HUDEP-2 (cell line): ENCODE results near the gene EIPR1.

Experiments used
- DNase-seq, 76 experiments: peaks; one replicate each; lab custom pipeline; 2025; ENCODE audit not compliant: unreplicated experiment in 76 of 76; lab: John Stamatoyannopoulos, UW

Gene EIPR1

GRCh38 chr2:3223080-3223923, 154.3 kb downstream of the EIPR1 start:
- DNase-seq = no peak

DNA sequence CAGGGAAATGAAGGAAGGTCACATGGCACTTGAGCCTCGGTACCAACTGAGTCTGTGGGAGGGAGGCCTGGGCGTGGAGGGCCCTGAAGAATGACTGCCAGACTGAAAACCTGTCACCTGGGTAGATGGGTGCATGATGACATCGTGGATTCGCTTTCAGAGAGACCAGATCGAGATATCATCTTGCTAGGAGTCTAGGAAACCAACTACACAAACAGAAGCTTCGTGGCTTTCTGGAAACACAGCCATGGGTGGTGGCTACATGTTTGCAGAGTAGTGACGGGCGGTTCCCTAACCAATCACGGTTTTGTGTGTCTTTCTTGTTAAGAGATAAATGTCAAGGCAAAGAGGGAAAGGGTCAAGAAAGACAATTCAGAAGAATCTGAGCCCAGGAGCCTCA, 155.0 kb downstream of the EIPR1 start:
- no peak for DNase-seq

GRCh38 chr2:3219536-3219935, 158.1 kb downstream of the EIPR1 start:
- no peak for DNase-seq

DNA sequence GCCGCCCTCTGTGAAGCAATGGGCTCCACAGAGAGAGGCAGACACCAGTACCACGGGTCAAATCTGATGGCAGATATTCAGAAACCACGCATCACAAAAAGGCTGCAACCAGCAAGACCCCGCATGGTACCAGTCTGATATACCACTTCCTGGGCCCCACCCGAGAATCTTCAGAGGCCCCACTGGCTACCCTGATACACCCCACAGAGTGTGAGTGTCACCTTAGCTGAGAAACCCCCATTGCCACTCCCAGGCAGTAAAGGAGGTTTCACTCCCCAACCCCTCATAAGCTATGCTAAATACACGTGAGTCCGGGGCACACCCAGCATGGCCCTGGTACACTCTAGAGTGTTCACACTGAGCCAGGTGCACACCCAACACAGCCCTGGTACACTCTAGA, 160.0 kb downstream of the EIPR1 start:
- DNase-seq = no peak

DNA sequence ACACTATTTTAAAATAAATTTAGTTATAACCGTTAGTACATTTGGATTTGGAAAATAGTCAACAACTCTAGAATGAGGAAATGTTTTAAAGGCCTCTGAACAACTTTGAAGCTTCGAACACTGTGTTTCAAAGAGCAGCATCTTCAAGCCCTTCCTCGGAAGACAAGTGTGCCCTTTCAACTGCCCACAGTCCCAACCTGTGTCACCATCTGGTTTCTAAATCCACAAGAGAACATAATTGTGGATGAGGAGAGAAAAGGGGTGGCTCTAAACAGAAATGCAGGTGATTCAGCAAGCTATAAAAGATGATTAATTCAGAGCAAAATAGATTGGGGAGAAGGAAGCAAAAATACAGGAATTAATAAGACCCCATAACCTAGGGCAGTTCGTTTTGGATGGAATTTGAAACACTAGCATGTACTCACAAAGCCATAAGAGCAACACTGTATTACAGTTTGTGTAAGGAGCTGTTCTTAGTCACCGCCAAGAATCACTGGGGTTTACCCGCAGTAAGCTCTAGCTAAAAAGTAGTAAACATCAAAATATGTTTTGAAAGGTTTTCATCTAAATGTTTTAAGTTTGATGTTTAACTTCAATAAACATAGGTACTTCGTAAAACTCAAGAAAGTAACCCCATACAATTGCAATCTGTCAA, 160.7 kb downstream of the EIPR1 start:
- no peak for DNase-seq

DNA sequence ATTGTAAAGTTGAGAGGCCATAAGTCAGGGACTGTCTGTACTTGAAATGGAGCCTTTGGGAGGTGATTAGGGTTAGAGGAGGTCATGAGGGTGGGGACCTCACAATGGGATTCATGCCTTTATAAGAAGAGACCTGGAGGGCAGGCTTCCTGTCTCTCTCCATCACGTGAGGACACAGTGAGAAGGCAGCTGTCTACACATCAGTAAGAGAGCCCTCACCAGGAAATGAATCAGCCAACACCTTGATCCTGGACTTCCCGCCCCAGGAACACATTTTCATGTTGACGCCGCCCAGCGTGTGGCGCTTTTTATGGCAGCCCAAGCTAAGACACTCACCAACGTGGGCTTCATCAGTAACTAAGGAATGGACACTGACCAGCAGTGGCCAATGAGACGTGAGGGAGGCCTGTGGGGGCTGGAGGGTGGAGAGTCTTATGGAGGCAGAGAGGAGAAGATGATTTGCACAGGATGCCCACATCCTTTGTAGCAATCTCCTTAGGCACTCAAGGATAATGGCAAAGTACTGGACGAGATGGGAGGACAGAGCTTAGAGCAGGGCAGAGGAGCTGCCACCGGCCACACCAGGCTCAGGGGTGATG, 162.7 kb downstream of the EIPR1 start:
- no peak for DNase-seq

GRCh38 chr2:3214065-3214464, 163.6 kb downstream of the EIPR1 start:
- DNase-seq = no peak

- DNase-seq = no peak
Observed at GRCh38 chr2:3212984-3213383, 164.6 kb downstream of the EIPR1 start.

- no peak for DNase-seq
Observed at GRCh38 chr2:3212061-3212362, 165.6 kb downstream of the EIPR1 start.

- no peak for DNase-seq
Observed at GRCh38 chr2:3211256-3212060, 166.2 kb downstream of the EIPR1 start.

GRCh38 chr2:3210257-3210656, 167.4 kb downstream of the EIPR1 start:
- DNase-seq = no peak

DNA sequence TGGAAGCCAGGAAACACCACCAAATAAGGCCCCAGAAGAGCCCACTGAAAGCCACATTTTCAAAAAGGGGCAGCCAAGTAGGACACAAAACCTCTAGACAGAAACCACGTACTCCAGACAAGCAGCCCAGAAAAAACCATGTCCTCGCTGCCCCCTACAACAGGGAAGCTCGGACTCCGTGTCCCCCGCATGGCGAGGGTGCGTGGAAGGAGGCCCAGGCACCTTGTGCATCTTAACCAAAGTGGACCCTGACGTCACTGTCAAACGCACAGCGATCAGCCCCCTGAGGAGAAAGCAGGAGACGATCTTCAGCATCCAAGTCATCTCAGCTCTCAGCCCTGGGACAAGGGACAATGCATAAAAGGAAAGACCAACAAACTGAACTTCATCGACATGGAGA, 168.4 kb downstream of the EIPR1 start:
- no peak for DNase-seq

DNA sequence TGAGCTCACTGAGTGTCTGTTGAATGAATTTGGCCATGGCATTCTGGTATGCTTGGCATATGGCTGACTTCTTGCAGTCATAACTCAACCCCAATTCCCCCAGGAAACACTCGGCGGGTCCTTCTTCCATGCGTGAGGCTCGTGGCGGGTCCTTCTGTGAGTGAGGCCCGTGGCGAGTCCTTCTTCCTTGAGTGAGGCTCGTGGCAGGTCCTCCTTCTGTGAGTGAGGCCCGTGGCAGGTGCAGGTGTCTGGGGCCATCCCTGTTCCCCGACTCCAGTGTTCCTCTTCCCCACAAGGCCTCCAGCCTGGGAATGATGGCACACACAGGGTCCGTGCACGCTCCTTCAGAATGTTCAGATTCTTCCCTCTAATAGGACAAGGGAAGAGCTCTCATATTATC, 169.0 kb downstream of the EIPR1 start:
- DNase-seq = no peak

DNA sequence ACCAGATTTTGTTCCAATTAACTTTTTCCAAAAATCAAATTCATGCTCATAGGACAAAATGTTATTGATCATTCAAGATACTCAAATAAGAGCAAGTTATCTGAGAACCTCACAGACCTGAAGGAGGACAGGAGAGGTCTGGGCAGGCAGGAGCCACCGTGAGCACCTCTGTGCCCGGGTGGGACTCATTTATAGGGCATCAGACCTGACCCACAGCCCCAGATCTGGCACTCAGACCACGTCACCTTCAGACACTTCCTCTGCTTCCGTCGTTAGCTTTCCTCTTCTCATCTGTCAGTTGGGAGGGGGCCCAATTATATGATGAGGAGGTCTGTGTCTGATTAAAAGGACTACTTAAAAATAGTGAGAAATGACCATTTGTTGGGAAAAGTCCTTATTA, 169.4 kb downstream of the EIPR1 start:
- DNase-seq = no peak

GRCh38 chr2:3207091-3207491, 170.5 kb downstream of the EIPR1 start:
- DNase-seq = no peak

- no peak for DNase-seq
Observed at GRCh38 chr2:3205845-3206244, 171.8 kb downstream of the EIPR1 start.

DNA sequence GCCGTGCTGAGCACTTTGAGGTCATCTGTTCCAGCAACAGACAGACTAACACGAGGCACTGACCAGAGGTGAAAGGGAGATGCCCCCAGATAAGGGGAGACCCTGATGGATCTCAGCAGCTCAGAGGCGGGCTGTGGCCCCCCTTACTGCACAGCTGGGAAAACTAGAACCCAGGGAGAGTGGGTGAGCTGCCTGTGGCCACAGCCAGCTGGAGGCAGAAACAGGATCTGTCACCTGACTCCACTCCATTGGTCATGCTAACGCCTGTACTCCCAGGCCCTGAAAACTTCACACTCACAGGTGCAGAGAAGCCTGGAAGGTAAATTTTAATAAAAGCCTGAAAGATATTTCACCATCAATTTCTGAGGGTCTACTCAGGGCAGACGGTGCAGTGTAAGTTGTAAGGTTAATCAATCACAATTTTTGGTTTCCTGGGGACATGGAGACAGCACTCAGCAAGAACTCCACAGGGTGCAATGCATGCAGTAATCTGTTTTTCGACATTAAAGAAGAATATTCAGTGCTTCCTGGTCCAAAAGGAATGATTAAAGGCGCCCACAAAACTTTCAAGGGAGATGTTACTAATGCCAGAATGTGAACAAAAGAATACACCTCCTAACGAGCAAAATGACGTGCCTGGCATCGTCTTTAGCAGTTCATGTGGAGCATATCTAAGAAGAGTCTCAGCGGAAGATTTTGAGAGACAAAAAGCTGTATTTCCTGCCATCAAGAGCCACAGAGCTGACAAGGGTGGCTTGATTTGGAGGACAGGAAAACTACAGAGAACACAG, 173.4 kb downstream of the EIPR1 start:
- no peak for DNase-seq

DNA sequence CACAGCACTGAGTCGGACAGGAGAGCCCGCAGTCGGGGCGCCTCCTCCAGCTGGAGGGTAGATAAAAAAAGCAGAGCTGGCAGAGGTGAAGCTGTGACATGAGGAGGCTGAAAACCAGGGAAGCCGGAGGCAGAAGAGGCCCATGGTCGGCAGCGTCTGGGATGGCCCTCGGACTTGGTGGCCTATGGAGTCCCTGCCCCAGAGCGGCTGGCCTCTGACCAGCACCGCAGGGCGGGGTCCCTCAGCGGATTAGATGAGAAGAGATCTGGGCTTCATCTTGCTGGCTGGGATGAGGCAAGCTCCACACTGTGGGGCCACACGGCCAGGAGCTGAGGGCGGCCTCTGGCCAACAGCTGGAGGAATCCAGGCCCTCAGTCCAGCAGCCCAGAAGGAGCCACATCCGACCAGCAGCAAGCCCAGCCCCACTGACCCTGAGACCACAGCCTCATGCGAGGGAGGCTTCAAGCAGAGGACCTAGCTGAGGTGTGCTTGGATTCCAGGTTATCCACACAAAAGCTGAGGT, 174.1 kb downstream of the EIPR1 start:
- no peak for DNase-seq

- DNase-seq = no peak
Observed at GRCh38 chr2:3202926-3203325, 174.7 kb downstream of the EIPR1 start.

DNA sequence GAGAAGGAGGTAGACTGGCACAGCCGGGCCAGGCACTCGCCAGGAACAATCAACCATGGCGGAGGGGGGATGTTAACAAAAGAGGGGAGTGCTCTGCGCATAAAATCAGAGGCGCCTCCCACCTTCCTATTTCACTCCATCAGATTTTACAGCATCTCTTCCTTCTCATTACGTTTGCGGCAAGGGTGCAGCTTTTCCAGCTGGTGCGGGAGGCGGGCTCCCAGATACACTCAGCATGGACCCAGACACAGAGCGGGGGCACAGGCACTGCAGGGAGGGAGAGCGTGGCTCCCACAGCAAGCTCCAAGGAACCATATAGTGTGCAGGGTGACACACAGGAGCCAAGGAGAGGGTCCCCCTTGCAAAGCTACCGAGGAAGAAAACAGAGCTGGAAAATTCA, 176.3 kb downstream of the EIPR1 start:
- no peak for DNase-seq
